Cardiac muscle cell (in vitro differentiated cells and primary cell): ENCODE results near the gene PSTPIP2. TPM values are rescaled to one million over a fixed set of nuclear protein-coding genes. Genes with fewer than 3 reads are reported as not detected.
"Not testable (repeated sequence)": the region's sequence is repeated elsewhere in the genome, so short reads cannot be mapped to it uniquely, and the experiment has no call there.

ENCODE experiments used
- DNase-seq, 2 donors: peaks; one replicate each; pipeline versions ENCODE4 v3.0.0 to v3.0.0-alpha.2; 2010 to 2017; ENCODE audit warnings: low read depth in 1 of 2, low spot score in 1 of 2
- H3K27ac ChIP-seq: fragments of 200-600 bp; sonication (generic); 2 replicates; pipeline ENCODE4 v1.5.1; 2016
- H3K27me3 ChIP-seq: fragments of 200-600 bp; sonication (generic); 2 replicates; pipeline ENCODE4 v1.6.0; 2016; ENCODE audit warnings: control low read depth
- H3K36me3 ChIP-seq: fragments of 200-600 bp; sonication (generic); 2 replicates; pipeline ENCODE4 v1.5.1; 2016; ENCODE audit warnings: control low read depth
- H3K4me1 ChIP-seq: fragments of 200-600 bp; sonication (generic); 2 replicates; pipeline ENCODE4 v1.8.1; 2017; ENCODE audit warnings: low read depth, mild to moderate bottlenecking, mixed run types
- H3K4me3 ChIP-seq: fragments of 200-600 bp; sonication (generic); 2 replicates; pipeline ENCODE4 v1.5.1; 2016; ENCODE audit warnings: mild to moderate bottlenecking
- H3K9me3 ChIP-seq: fragments of 200-600 bp; sonication (generic); 2 replicates; pipeline ENCODE4 v1.5.1; 2017; ENCODE audit warnings: low read depth, mild to moderate bottlenecking, control low read depth
- polyA plus RNA-seq: library from polyadenylated mRNA; unstranded; fragments of >200 nt; fragmentation: Nextera tagmentation; extraction: Ambion mirVana; gene quantifications from 2 replicates; pipeline ENCODE4 v1.2.1, GENCODE V29; 2016
- total RNA-seq: library from RNA; depleted of rRNA; stranded (reverse); fragments of >200 nt; gene quantifications from 2 replicates; pipeline ENCODE4 v1.2.3, GENCODE V29; 2016
- TF ChIP-seq, protein P1 (sequence below): IDR thresholded peaks from 2 replicates; pipeline ENCODE4 v1.5.1; 2012; ENCODE audit warnings: low read depth, mild to moderate bottlenecking, low read length

The PSTPIP2 gene
- total and polyA plus RNA-seq, 2 experiments from 2014 or later, result 4.6 to 4.7 TPM

- Histone ChIP-seq H3K4me3 (no peak overlapping the region), H3K27me3 (no peaks in the 10 kb centered on the region), H3K9me3 (no peaks in the 10 kb centered on the region), H3K36me3 (no peaks in the 10 kb centered on the region), H3K27ac (no peak overlapping the region), H3K4me1 (no peaks in the 10 kb centered on the region)
- no peak for DNase-seq
- TF ChIP-seq, protein P1, sequence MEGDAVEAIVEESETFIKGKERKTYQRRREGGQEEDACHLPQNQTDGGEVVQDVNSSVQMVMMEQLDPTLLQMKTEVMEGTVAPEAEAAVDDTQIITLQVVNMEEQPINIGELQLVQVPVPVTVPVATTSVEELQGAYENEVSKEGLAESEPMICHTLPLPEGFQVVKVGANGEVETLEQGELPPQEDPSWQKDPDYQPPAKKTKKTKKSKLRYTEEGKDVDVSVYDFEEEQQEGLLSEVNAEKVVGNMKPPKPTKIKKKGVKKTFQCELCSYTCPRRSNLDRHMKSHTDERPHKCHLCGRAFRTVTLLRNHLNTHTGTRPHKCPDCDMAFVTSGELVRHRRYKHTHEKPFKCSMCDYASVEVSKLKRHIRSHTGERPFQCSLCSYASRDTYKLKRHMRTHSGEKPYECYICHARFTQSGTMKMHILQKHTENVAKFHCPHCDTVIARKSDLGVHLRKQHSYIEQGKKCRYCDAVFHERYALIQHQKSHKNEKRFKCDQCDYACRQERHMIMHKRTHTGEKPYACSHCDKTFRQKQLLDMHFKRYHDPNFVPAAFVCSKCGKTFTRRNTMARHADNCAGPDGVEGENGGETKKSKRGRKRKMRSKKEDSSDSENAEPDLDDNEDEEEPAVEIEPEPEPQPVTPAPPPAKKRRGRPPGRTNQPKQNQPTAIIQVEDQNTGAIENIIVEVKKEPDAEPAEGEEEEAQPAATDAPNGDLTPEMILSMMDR, result no peak
Measured at GRCh38 chr18:45999536-45999935, 72.5 kb downstream of the PSTPIP2 start.

DNA sequence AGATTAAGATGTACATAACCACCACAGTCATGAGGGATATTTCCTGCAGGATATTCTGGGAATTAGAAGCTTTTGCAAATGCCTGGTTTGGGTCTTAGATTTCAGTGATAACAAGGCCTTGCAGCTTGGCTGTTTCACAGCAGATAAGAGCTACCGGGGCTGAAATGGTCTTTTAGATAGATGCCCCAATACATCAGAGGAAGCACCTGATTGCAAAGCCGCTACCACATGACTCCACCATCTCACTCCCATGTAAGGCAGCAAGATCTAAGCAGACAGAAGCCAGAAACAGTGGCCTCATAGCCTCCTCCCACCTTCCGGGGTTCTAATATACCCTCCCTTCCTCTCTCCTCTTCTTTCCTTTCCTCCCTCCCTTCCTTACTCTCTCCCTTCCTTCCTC is 73.8 kb downstream of the PSTPIP2 start:
- no peaks in the 10 kb centered on the region for H3K36me3 ChIP-seq
- TF ChIP-seq, protein P1, result no peak
- H3K27ac ChIP-seq, result no peak overlapping the region
- no peak for DNase-seq
- H3K27me3 ChIP-seq, result no peaks in the 10 kb centered on the region
- no peaks in the 10 kb centered on the region for H3K4me1 ChIP-seq
- H3K4me3 ChIP-seq, result no peak overlapping the region
- H3K9me3 ChIP-seq, result no peaks in the 10 kb centered on the region

DNA sequence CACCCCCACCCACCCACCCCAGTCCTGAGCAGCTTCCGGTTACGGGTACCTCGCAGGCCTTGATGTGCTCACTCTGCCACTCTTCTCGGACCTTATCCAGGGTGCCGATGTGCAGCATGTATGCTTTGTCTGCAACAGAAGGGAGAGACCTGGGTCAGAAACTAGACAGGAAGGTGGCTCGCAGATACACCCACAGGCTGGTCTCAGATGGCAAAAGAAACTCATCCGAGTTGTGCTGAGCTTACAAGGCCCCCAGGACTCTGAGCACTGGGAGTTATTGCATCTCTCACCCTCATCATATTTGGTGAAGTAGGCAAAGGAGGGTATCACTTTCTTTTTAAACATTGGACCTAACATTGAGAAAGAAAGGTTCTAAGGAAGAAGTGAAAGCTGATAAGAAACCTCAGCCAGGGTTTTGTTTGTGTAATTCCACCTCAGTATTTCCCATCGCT is 74.3 kb downstream of the PSTPIP2 start:
- H3K4me1 ChIP-seq, result no peaks in the 10 kb centered on the region
- no peaks in the 10 kb centered on the region for H3K36me3 ChIP-seq
- H3K27ac ChIP-seq, result no peak overlapping the region
- TF ChIP-seq, protein P1, result no peak
- no peak for DNase-seq
- H3K27me3 ChIP-seq, result no peaks in the 10 kb centered on the region
- no peak overlapping the region for H3K4me3 ChIP-seq
- no peaks in the 10 kb centered on the region for H3K9me3 ChIP-seq

DNA sequence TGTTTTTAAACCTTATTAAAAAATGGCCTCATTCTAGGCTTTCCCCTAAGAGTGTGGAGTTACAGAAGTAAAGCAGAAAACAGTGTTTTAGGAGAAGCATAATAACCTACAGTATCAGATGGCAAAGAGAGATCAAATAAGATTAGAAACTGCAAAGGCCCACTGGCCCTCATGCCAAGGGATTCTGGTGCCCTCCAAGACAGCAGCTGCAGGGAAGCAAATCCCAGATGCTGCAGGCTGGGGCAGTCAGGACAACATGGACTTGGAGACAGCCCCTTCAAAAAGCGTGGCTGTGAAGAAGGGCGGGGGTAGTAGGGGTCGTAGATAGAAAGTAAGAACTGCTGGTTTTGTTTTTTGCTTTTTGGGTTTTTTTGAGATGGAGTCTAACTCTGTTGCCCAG is 76.6 kb downstream of the PSTPIP2 start:
- DNase-seq, result no peak
- no peak overlapping the region for H3K27ac ChIP-seq
- TF ChIP-seq, protein P1, result no peak
- H3K9me3 ChIP-seq, result no peaks in the 10 kb centered on the region
- H3K27me3 ChIP-seq, result no peaks in the 10 kb centered on the region
- no peaks in the 10 kb centered on the region for H3K36me3 ChIP-seq
- H3K4me1 ChIP-seq, result no peaks in the 10 kb centered on the region
- H3K4me3 ChIP-seq, result no peak overlapping the region

GRCh38 chr18:45993438-45993837 is 78.6 kb downstream of the PSTPIP2 start:
- Histone ChIP-seq H3K27ac (no peak overlapping the region), H3K27me3 (no peaks in the 10 kb centered on the region), H3K9me3 (no peaks in the 10 kb centered on the region), H3K4me3 (no peak overlapping the region), H3K36me3 (no peaks in the 10 kb centered on the region), H3K4me1 (no peaks in the 10 kb centered on the region)
- DNase-seq, result peak in 1 of 2 donors; percentile 57
- TF ChIP-seq, protein P1, result no peak

DNA sequence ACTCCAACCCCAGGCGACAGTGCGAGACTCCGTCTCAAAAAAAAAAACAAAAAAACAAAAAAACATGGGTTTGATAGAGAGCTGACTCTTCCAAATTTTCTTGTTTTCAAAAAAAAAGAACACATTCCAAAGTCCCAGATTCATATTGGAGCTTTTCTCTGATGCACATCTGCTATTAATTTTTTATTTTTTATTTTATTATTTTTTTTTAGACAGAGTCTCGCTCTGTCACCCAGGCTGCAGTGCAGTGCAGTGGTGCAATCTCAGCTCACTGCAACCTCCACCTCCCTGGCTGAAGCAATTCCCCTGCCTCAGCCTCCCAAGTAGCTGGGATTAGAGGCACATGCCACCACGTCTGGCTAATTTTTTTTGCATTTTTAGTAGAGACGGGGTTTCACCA is 79.5 kb downstream of the PSTPIP2 start:
- not testable (repeated sequence) for H3K4me3 ChIP-seq, H3K27ac ChIP-seq, H3K27me3 ChIP-seq, H3K9me3 ChIP-seq, H3K4me1 ChIP-seq, DNase-seq, H3K36me3 ChIP-seq
